ENCODE measurements around the gene APOBEC3G. TPM values are rescaled to one million over a fixed set of nuclear protein-coding genes. Genes with fewer than 3 reads are reported as not detected.
"Not testable (repeated sequence)": the region's sequence is repeated elsewhere in the genome, so short reads cannot be mapped to it uniquely, and the experiment has no call there.

The APOBEC3G gene
- total RNA-seq, 4 donors from 2014 or later = 4.1 to 7.9 (median 5.5) TPM

DNA sequence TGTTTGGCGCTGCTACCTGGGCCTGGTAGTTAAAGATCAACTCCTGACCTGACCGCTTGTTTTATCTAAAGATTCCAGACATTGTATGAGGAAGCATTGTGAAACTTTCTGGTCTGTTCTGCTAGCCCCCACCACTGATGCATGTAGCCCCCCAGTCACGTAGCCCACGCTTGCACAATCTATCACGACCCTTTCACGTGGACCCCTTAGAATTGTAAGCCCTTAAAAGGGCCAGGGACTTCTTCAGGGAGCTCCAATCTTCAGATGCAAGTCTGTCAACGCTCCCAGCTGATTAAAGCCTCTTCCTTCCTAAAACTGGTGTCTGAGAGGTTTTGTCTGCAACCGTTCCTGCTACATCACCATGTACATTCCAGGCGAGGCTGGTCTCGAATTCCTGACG lies 21.4 kb upstream of the APOBEC3G start:
- no peak overlapping the region for H3K4me3 ChIP-seq
- no peak overlapping the region for H3K27ac ChIP-seq (replicated peaks in 1 of 4)
- WGBS = 85% methylated on average over 11 of the region's 11 CpGs
- H3K4me1 ChIP-seq = no peaks in the 10 kb centered on the region
- intact Hi-C loops (cut with DNase I) = no loop called here
- TF ChIP-seq POLR2AphosphoS5 (IDR thresholded peaks at IDR 0.05) = no peak
- TF ChIP-seq, protein P1, sequence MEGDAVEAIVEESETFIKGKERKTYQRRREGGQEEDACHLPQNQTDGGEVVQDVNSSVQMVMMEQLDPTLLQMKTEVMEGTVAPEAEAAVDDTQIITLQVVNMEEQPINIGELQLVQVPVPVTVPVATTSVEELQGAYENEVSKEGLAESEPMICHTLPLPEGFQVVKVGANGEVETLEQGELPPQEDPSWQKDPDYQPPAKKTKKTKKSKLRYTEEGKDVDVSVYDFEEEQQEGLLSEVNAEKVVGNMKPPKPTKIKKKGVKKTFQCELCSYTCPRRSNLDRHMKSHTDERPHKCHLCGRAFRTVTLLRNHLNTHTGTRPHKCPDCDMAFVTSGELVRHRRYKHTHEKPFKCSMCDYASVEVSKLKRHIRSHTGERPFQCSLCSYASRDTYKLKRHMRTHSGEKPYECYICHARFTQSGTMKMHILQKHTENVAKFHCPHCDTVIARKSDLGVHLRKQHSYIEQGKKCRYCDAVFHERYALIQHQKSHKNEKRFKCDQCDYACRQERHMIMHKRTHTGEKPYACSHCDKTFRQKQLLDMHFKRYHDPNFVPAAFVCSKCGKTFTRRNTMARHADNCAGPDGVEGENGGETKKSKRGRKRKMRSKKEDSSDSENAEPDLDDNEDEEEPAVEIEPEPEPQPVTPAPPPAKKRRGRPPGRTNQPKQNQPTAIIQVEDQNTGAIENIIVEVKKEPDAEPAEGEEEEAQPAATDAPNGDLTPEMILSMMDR (IDR thresholded peaks at IDR 0.05) = no peak
- TF ChIP-seq POLR2A (IDR thresholded peaks at IDR 0.05; ENCODE audit: low read depth) = no peak
- no peak for TF ChIP-seq EP300 (IDR thresholded peaks at IDR 0.05)
- H3K36me3 ChIP-seq = no peaks in the 10 kb centered on the region
- DNase-seq (ENCODE audit: extremely low spot score) = no peak
- peaks cover 0 to 9% (median 0%) of the 10 kb centered on the region in 4 donors for H3K27me3 ChIP-seq
- no peaks in the 10 kb centered on the region for H3K9me3 ChIP-seq

DNA sequence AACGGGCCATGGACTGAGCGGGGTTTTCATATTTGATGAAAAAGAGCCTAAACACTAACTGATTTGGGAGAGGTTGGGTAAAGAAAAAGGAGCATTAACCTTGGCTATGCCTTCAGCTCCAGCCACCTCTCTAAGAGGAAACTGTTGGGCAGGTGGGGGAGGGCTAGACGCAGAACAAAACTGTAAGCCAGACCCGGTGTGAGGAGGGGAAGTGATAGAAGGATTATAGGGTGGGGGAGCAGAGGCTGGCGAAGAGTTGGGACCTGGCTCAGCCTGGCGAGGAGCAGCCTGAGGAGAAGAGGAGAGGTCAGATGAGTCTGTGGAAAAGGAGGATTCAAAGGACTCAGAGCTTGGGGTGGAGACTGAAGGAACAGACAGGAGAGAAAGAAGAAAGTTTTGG lies 15.8 kb upstream of the APOBEC3G start:
- H3K27ac ChIP-seq (replicated peaks in 1 of 4); H3K36me3 ChIP-seq; intact Hi-C loops (cut with DNase I); H3K27me3 ChIP-seq; H3K4me3 ChIP-seq; H3K4me1 ChIP-seq; H3K9me3 ChIP-seq; DNase-seq (ENCODE audit: extremely low spot score): not testable (repeated sequence)
- WGBS = 70% methylated on average over 6 of the region's 6 CpGs

DNA sequence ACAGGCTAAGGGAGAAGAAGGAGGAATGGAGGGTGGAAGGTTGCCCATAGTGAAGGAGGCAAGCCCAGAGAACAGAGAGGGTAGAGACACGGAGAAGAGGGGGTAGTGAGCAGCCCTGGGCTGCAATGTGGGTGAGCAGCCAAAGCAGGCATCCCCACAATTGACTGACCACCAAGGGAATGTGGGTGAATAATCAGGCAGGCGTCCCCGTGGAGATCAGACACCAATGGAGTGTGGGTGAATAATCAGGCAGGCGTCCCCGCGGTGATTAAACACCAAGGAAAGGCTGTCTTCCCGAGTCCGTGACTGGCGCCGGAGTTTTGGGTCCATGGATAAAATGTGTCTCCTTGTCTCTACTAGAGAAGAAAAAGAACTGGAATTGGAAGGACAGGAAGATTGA lies 15.1 kb upstream of the APOBEC3G start:
- H3K4me1 ChIP-seq; intact Hi-C loops (cut with DNase I); H3K27ac ChIP-seq (replicated peaks in 1 of 4); H3K36me3 ChIP-seq; H3K27me3 ChIP-seq; DNase-seq (ENCODE audit: extremely low spot score); H3K4me3 ChIP-seq; H3K9me3 ChIP-seq: not testable (repeated sequence)
- 82% methylated on average over 10 of the region's 10 CpGs for WGBS

DNA sequence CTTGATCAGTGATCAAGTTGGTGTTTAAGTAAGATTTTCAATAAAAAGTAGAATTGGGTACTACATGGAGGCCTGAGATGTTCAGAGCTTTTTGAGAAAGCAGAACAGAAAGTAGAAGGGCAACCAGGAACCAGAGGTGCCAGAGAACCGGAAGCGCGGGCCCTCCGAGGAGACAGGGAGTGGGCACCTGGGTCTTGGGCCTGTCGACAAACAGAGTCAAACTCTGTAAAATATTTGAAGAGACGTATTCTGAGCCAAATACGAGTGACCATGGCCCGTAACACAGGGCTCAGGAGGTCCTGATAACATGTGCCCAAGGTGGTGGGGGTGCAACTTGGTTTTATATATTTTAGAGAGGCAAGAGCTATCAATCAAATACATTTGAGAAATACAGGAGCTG lies 13.2 kb upstream of the APOBEC3G start:
- H3K36me3 ChIP-seq; H3K4me3 ChIP-seq; H3K9me3 ChIP-seq; intact Hi-C loops (cut with DNase I); H3K27me3 ChIP-seq; H3K27ac ChIP-seq (replicated peaks in 1 of 4); DNase-seq (ENCODE audit: extremely low spot score); H3K4me1 ChIP-seq: not testable (repeated sequence)
- WGBS = 93% methylated on average over 8 of the region's 8 CpGs

DNA sequence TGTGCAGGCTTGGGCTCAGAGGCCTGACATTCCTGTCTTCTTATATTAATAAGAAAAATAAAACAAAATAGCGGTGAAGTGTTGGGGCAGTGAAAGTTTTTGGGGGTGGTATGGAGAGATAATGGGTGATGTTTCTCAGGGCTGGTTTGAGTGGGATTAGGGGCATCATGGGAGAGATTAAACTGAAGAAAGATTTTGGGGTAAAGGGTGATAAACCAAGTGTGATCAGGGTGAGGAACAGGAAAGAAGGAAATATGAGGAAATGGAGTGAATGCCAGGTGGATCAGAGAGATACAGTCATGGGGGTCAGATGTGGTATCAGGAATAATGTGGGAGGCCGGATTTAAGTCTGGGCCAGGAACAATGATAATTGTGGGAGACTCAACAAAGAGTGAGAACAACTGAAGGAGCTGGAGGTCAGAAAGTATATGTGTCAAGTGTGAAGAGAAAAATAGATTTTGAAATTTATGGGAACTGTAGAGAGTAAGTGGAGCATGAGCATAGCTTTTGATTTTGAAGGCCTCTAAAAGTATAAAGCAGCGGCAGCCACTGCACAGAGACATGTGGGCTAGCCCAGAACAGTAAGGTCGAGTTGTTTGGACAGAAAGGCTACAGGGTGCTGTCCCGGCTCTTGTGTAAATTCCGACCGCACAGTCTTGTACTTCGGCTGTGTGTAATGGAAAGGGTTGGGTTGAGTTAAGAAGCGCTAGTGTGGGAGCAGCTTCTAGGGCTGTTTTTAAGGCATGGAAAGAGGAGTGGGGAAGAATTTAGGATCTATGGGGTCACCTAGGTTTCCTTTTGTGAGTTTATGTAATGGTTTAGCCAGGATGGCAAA lies 10.4 kb upstream of the APOBEC3G start:
- H3K4me1 ChIP-seq; intact Hi-C loops (cut with DNase I); H3K36me3 ChIP-seq; H3K4me3 ChIP-seq; H3K27me3 ChIP-seq; H3K27ac ChIP-seq (replicated peaks in 1 of 4); H3K9me3 ChIP-seq; DNase-seq (ENCODE audit: extremely low spot score): not testable (repeated sequence)
- WGBS = 88% methylated on average over 9 of the region's 9 CpGs

DNA sequence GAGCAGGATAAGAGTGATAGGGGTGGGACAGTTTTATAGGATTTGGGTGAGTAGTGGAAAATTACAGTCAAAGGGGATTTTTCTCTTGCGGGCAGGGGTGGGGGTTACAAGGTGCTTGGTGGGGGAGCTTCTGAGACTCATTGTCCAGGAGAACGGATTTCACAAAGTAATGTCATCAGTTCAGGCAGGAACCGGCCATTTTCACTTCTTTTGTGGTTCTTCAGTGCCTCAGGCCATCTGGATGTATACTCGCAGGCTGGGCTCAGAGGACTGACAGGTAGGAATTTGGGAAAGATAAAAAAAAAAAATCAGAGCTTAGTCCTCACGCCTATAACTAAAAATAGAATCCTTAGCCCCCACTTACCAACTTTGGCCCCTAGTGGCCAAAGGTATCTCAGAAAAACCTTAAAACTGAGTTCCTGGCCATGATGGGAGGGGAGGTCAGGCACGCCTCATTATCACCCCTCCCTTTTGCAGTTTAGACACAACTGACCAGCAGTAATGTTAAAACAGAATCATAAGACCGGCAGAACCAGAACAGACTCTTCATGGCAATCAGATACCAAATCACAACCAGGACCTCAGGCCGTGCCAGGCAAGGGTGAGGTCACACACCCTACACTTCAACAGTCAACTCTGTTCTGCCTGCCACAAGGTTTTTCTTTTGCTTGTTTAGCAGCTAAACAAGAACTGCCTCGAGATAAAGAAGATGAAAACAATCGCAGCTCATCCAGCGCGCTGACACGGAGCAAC lies 8.9 kb upstream of the APOBEC3G start:
- 84% methylated on average over 12 of the region's 13 CpGs for WGBS
- H3K36me3 ChIP-seq = no peaks in the 10 kb centered on the region
- DNase-seq (ENCODE audit: extremely low spot score) = no peak
- H3K4me1 ChIP-seq = no peaks in the 10 kb centered on the region
- H3K27me3 ChIP-seq = no peaks in the 10 kb centered on the region
- H3K4me3 ChIP-seq = no peak overlapping the region
- H3K27ac ChIP-seq (replicated peaks in 1 of 4) = no peak overlapping the region
- no peaks in the 10 kb centered on the region for H3K9me3 ChIP-seq
- intact Hi-C loops (cut with DNase I) = no loop called here
- TF ChIP-seq EP300 (IDR thresholded peaks at IDR 0.05) = no peak
- no peak for TF ChIP-seq POLR2A (IDR thresholded peaks at IDR 0.05; ENCODE audit: low read depth)
- TF ChIP-seq, protein P1 (IDR thresholded peaks at IDR 0.05) = no peak
- TF ChIP-seq POLR2AphosphoS5 (IDR thresholded peaks at IDR 0.05) = no peak

Data from esophagus muscularis mucosa (tissue), 4 donors.